ENCODE results near the gene CFHR4.
"Not testable (repeated sequence)": the region's sequence is repeated elsewhere in the genome, so short reads cannot be mapped to it uniquely, and the experiment has no call there.

Gene CFHR4

DNA sequence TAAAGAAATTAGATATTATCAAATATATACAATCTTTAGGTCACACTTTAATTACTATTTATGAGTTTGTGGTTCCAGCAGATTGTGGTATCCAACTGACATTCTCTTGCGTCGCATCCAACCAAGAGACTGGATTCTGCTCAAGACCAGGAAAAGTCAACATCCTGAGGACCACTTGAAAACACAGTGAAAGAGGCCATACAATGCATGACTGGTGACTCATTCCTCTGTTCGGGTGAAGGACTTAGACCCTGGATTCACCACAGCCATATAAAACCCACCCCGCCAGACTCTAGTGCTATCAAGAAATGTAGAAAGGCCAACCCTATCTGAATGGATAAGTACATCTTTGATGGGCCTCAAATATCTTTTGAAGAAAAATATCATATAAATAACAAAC, 14.5 kb upstream of the CFHR4 start:
- Histone ChIP-seq H4K8ac (ENCODE audit: low read length) (no peak overlapping the region), H3K79me1 (replicated peaks; ENCODE audit: low read length, poor library complexity, severe bottlenecking) (no peaks in the 10 kb centered on the region), H3K9me3 (ENCODE audit: control insufficient read depth, low read length) (no peaks in the 10 kb centered on the region), H3K36me3 (ENCODE audit: control insufficient read depth in 1 of 2, insufficient read depth in 2 of 2, low read depth in 1 of 2, low read length in 2 of 2) (no peaks in the 10 kb centered on the region), H3K27me3 (ENCODE audit: control insufficient read depth in 1 of 2, insufficient read depth in 1 of 2, low read length in 2 of 2) (peaks cover 0 to 3% of the 10 kb centered on the region in 2 experiments), H3K4ac (ENCODE audit: low read depth in 1 of 2, low read length in 2 of 2) (no peak overlapping the region), H3K4me3 (ENCODE audit: insufficient read depth in 1 of 2, low read depth in 1 of 2, low read length in 2 of 2) (no peak overlapping the region), H3K4me1 (ENCODE audit: control insufficient read depth, insufficient read depth, low read depth, low read length) (peaks cover 3% of the 10 kb centered on the region), H2BK12ac (ENCODE audit: low read length in 2 of 2) (no peak overlapping the region), H2AFZ (ENCODE audit: low read depth, low read length) (no peak overlapping the region), H2AK5ac (ENCODE audit: low read length, severe bottlenecking) (no peak overlapping the region), H3K9ac (ENCODE audit: low read length) (no peak overlapping the region), H2BK120ac (ENCODE audit: low read depth, low read length) (no peak overlapping the region), H2BK5ac (ENCODE audit: low read depth, low read length, poor library complexity, severe bottlenecking) (no peak overlapping the region), H3K18ac (ENCODE audit: low read depth in 1 of 2, low read length in 2 of 2) (no peak overlapping the region), H4K91ac (ENCODE audit: low read length) (no peak overlapping the region), H3K27ac (ENCODE audit: low read length, poor library complexity, severe bottlenecking) (no peak overlapping the region), H2BK15ac (ENCODE audit: low read depth, poor library complexity, severe bottlenecking) (no peak overlapping the region), H3K23ac (ENCODE audit: low read length in 2 of 2) (no peak overlapping the region), H3K4me2 (ENCODE audit: low read length, poor library complexity, severe bottlenecking) (no peak overlapping the region), H3K14ac (ENCODE audit: low read length in 2 of 2) (no peak overlapping the region)
- no peak for DNase-seq
- 85% methylated on average over 3 of the region's 4 CpGs for WGBS

DNA sequence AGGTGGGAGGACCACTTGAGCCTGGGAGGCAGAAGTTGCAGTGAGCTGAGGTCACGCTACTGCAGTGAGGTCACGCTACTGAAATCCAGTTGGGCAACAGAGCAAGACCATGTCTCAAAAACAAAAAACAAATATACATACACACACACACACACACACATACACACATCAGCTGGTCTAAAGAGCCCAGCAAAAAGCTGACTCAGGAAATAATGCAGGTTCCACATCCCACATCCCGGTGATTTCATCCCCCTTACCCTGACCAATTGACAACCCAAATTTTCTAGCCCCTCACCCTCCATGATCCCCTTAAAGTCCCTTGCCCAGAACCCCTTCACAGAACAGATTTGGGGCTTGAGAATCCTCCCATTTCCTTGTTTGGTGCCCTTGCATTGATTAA, 11.9 kb upstream of the CFHR4 start:
- H3K9ac ChIP-seq (ENCODE audit: low read length): no peak overlapping the region
- no peak overlapping the region for H2BK12ac ChIP-seq (ENCODE audit: low read length in 2 of 2)
- no peak overlapping the region for H2AFZ ChIP-seq (ENCODE audit: low read depth, low read length)
- 83% methylated on average over 3 of the region's 3 CpGs for WGBS
- H3K9me3 ChIP-seq (ENCODE audit: control insufficient read depth, low read length): no peaks in the 10 kb centered on the region
- H2AK5ac ChIP-seq (ENCODE audit: low read length, severe bottlenecking): no peak overlapping the region
- no peak overlapping the region for H4K91ac ChIP-seq (ENCODE audit: low read length)
- H3K23ac ChIP-seq (ENCODE audit: low read length in 2 of 2): no peak overlapping the region
- no peak overlapping the region for H3K14ac ChIP-seq (ENCODE audit: low read length in 2 of 2)
- peaks cover 3% of the 10 kb centered on the region for H3K4me1 ChIP-seq (ENCODE audit: control insufficient read depth, insufficient read depth, low read depth, low read length)
- no peak overlapping the region for H4K8ac ChIP-seq (ENCODE audit: low read length)
- H3K4me3 ChIP-seq (ENCODE audit: insufficient read depth in 1 of 2, low read depth in 1 of 2, low read length in 2 of 2): no peak overlapping the region
- H2BK120ac ChIP-seq (ENCODE audit: low read depth, low read length): no peak overlapping the region
- H2BK5ac ChIP-seq (ENCODE audit: low read depth, low read length, poor library complexity, severe bottlenecking): no peak overlapping the region
- H3K27ac ChIP-seq (ENCODE audit: low read length, poor library complexity, severe bottlenecking): no peak overlapping the region
- no peaks in the 10 kb centered on the region for H3K36me3 ChIP-seq (ENCODE audit: control insufficient read depth in 1 of 2, insufficient read depth in 2 of 2, low read depth in 1 of 2, low read length in 2 of 2)
- no peak for DNase-seq
- no peak overlapping the region for H3K4me2 ChIP-seq (ENCODE audit: low read length, poor library complexity, severe bottlenecking)
- H3K27me3 ChIP-seq (ENCODE audit: control insufficient read depth in 1 of 2, insufficient read depth in 1 of 2, low read length in 2 of 2): peaks cover 0 to 7% of the 10 kb centered on the region in 2 experiments
- no peak overlapping the region for H3K18ac ChIP-seq (ENCODE audit: low read depth in 1 of 2, low read length in 2 of 2)
- no peak overlapping the region for H2BK15ac ChIP-seq (ENCODE audit: low read depth, poor library complexity, severe bottlenecking)
- no peaks in the 10 kb centered on the region for H3K79me1 ChIP-seq (replicated peaks; ENCODE audit: low read length, poor library complexity, severe bottlenecking)
- no peak overlapping the region for H3K4ac ChIP-seq (ENCODE audit: low read depth in 1 of 2, low read length in 2 of 2)

DNA sequence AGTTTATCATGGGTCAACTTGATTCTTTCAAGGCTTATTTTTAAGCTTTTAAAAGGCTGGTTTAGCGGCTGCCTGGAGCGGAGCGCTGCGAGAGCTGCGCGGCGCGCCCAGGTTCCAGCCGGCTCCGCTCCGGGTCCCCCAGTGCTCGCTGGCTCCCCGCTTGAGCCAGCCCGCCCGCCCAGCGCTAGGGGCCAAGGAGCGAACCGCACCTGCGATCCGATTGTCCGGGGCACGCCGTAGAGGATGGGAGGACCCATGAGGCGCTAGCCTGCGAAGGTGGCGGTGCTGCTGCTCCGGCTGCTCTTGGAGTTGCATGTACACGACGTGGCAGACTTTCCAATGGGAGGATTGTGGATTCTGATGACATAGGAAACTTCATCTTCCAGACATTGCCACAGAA, 9.9 kb upstream of the CFHR4 start:
- no peak overlapping the region for H2BK5ac ChIP-seq (ENCODE audit: low read depth, low read length, poor library complexity, severe bottlenecking)
- no peak overlapping the region for H2BK12ac ChIP-seq (ENCODE audit: low read length in 2 of 2)
- H2AFZ ChIP-seq (ENCODE audit: low read depth, low read length): no peak overlapping the region
- DNase-seq: peak; percentile 1
- peak overlapping the region; percentile 60 to 73 for H3K4me3 ChIP-seq (ENCODE audit: insufficient read depth in 1 of 2, low read depth in 1 of 2, low read length in 2 of 2)
- no peaks in the 10 kb centered on the region for H3K79me1 ChIP-seq (replicated peaks; ENCODE audit: low read length, poor library complexity, severe bottlenecking)
- H3K36me3 ChIP-seq (ENCODE audit: control insufficient read depth in 1 of 2, insufficient read depth in 2 of 2, low read depth in 1 of 2, low read length in 2 of 2): no peaks in the 10 kb centered on the region
- peak overlapping the region; percentile 89 for H3K4me2 ChIP-seq (ENCODE audit: low read length, poor library complexity, severe bottlenecking)
- H4K91ac ChIP-seq (ENCODE audit: low read length): no peak overlapping the region
- WGBS: 3% methylated on average over 29 of the region's 29 CpGs
- H2AK5ac ChIP-seq (ENCODE audit: low read length, severe bottlenecking): no peak overlapping the region
- no peak overlapping the region for H3K23ac ChIP-seq (ENCODE audit: low read length in 2 of 2)
- no peak overlapping the region for H2BK15ac ChIP-seq (ENCODE audit: low read depth, poor library complexity, severe bottlenecking)
- H3K27me3 ChIP-seq (ENCODE audit: control insufficient read depth in 1 of 2, insufficient read depth in 1 of 2, low read length in 2 of 2): peaks cover 0 to 7% of the 10 kb centered on the region in 2 experiments
- no peaks in the 10 kb centered on the region for H3K9me3 ChIP-seq (ENCODE audit: control insufficient read depth, low read length)
- peak overlapping the region in 1 of 2 experiments; percentile 53 for H3K14ac ChIP-seq (ENCODE audit: low read length in 2 of 2)
- H2BK120ac ChIP-seq (ENCODE audit: low read depth, low read length): no peak overlapping the region
- H3K4ac ChIP-seq (ENCODE audit: low read depth in 1 of 2, low read length in 2 of 2): no peak overlapping the region
- H3K27ac ChIP-seq (ENCODE audit: low read length, poor library complexity, severe bottlenecking): no peak overlapping the region
- peak overlapping the region; percentile 27 for H3K9ac ChIP-seq (ENCODE audit: low read length)
- no peak overlapping the region for H4K8ac ChIP-seq (ENCODE audit: low read length)
- H3K18ac ChIP-seq (ENCODE audit: low read depth in 1 of 2, low read length in 2 of 2): no peak overlapping the region
- peaks cover 3% of the 10 kb centered on the region for H3K4me1 ChIP-seq (ENCODE audit: control insufficient read depth, insufficient read depth, low read depth, low read length)

DNA sequence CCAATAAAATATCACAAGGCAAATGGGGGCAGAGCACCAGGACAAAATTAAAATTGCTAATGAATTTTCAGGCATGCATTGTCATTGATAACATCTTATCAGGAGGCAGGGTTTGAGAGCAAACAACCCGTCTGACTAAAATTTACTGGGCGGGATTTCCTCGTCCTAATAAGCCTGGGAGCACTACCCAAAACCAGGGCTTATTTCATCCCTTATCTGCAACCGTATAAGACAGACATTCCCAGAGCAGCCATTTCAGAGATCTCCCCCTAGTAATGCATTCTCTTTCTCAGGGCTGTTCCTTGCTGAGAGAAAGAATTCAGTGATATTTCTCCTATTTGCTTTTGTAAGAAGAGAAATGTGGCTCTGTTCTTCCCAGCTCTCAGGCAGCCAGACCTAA, 1.3 kb upstream of the CFHR4 start:
- H3K27me3 ChIP-seq (ENCODE audit: control insufficient read depth in 1 of 2, insufficient read depth in 1 of 2, low read length in 2 of 2): not testable (repeated sequence)

More for the DNA sequence above, 1.3 kb upstream of the CFHR4 start:
- not testable (repeated sequence) for H3K4ac ChIP-seq (ENCODE audit: low read depth in 1 of 2, low read length in 2 of 2); H3K27ac ChIP-seq (ENCODE audit: low read length, poor library complexity, severe bottlenecking); H2BK5ac ChIP-seq (ENCODE audit: low read depth, low read length, poor library complexity, severe bottlenecking); DNase-seq; H2BK120ac ChIP-seq (ENCODE audit: low read depth, low read length); H4K91ac ChIP-seq (ENCODE audit: low read length); H3K4me1 ChIP-seq (ENCODE audit: control insufficient read depth, insufficient read depth, low read depth, low read length); H3K79me1 ChIP-seq (replicated peaks; ENCODE audit: low read length, poor library complexity, severe bottlenecking); H4K8ac ChIP-seq (ENCODE audit: low read length); H3K36me3 ChIP-seq (ENCODE audit: control insufficient read depth in 1 of 2, insufficient read depth in 2 of 2, low read depth in 1 of 2, low read length in 2 of 2); H3K9me3 ChIP-seq (ENCODE audit: control insufficient read depth, low read length); H3K18ac ChIP-seq (ENCODE audit: low read depth in 1 of 2, low read length in 2 of 2); H2BK15ac ChIP-seq (ENCODE audit: low read depth, poor library complexity, severe bottlenecking); H3K9ac ChIP-seq (ENCODE audit: low read length); H3K14ac ChIP-seq (ENCODE audit: low read length in 2 of 2); H2AFZ ChIP-seq (ENCODE audit: low read depth, low read length); H3K23ac ChIP-seq (ENCODE audit: low read length in 2 of 2); H3K4me2 ChIP-seq (ENCODE audit: low read length, poor library complexity, severe bottlenecking); H2BK12ac ChIP-seq (ENCODE audit: low read length in 2 of 2); H2AK5ac ChIP-seq (ENCODE audit: low read length, severe bottlenecking); H3K4me3 ChIP-seq (ENCODE audit: insufficient read depth in 1 of 2, low read depth in 1 of 2, low read length in 2 of 2)
- WGBS: 79% methylated on average over 3 of the region's 4 CpGs

Data from mesenchymal stem cell (in vitro differentiated cells and primary cell).